Measurements from ENCODE around the gene VSTM2B. TPM values are rescaled to one million over a fixed set of nuclear protein-coding genes. Genes with fewer than 3 reads are reported as not detected.

The VSTM2B gene
- total and polyA plus RNA-seq, 4 donors: not detected

GRCh38 chr19:29528350-29528945 is 2.7 kb downstream of the VSTM2B start:
- no peak overlapping the region for H3K9ac ChIP-seq (ENCODE audit: low read depth in 1 of 2, low read length in 2 of 2)
- no peak for TF ChIP-seq GABPA (IDR thresholded peaks at IDR 0.05 in 1 of 2, conservative IDR thresholded peaks at IDR 0.05 in 1 of 2)
- no peak for TF ChIP-seq FOXA1 (IDR thresholded peaks at IDR 0.05)
- no peak for TF ChIP-seq EGR1 (IDR thresholded peaks at IDR 0.05; ENCODE audit: low read depth in 2 of 2)
- TF ChIP-seq HNF4G (IDR thresholded peaks at IDR 0.05): no peak
- peak; percentile 37 for TF ChIP-seq CTCF (IDR thresholded peaks at IDR 0.05; ENCODE audit: low read depth, low read length, missing input control)
- peak; percentile 60 to 67 for TF ChIP-seq RAD21 (IDR thresholded peaks at IDR 0.05)
- H3K9me3 ChIP-seq (ENCODE audit: control insufficient read depth in 4 of 4, low read length in 3 of 4): no peaks in the 10 kb centered on the region
- peak; percentile 61 for DNase-seq (ENCODE audit: low spot score)
- H3K27me3 ChIP-seq (ENCODE audit: control insufficient read depth in 4 of 4, insufficient read depth in 4 of 4, low read length in 3 of 4): peaks cover 8 to 13% (median 10%) of the 10 kb centered on the region in 4 donors
- H3K4me1 ChIP-seq (ENCODE audit: control insufficient read depth in 4 of 4, insufficient read depth in 4 of 4, low read length in 3 of 4): peaks cover 4 to 26% (median 5%) of the 10 kb centered on the region in 4 donors
- WGBS: 2% methylated on average over 57 of the region's 57 CpGs
- H3K4me3 ChIP-seq (ENCODE audit: low read depth in 1 of 3, low read length in 3 of 3): peak overlapping the region in 1 of 3 donors; percentile 14
- no peaks in the 10 kb centered on the region for H3K36me3 ChIP-seq (ENCODE audit: control insufficient read depth in 4 of 4, insufficient read depth in 3 of 4, low read depth in 1 of 4, low read length in 3 of 4)
- H3K27ac ChIP-seq (ENCODE audit: low read depth in 1 of 2, low read length in 2 of 2): no peak overlapping the region

- Histone ChIP-seq H3K4me1 (ENCODE audit: control insufficient read depth in 4 of 4, insufficient read depth in 4 of 4, low read length in 3 of 4) (peaks cover 4 to 26% (median 5%) of the 10 kb centered on the region in 4 donors), H3K9ac (ENCODE audit: low read depth in 1 of 2, low read length in 2 of 2) (no peak overlapping the region), H3K4me3 (ENCODE audit: low read depth in 1 of 3, low read length in 3 of 3) (no peak overlapping the region), H3K9me3 (ENCODE audit: control insufficient read depth in 4 of 4, low read length in 3 of 4) (no peaks in the 10 kb centered on the region), H3K27me3 (ENCODE audit: control insufficient read depth in 4 of 4, insufficient read depth in 4 of 4, low read length in 3 of 4) (peaks cover 8 to 13% (median 10%) of the 10 kb centered on the region in 4 donors), H3K27ac (ENCODE audit: low read depth in 1 of 2, low read length in 2 of 2) (no peak overlapping the region), H3K36me3 (ENCODE audit: control insufficient read depth in 4 of 4, insufficient read depth in 3 of 4, low read depth in 1 of 4, low read length in 3 of 4) (no peaks in the 10 kb centered on the region)
- 4% methylated on average over 39 of the region's 39 CpGs for WGBS
- DNase-seq (ENCODE audit: low spot score): no peak
- TF ChIP-seq EGR1 (IDR thresholded peaks at IDR 0.05; ENCODE audit: low read depth in 2 of 2): no peak
- TF ChIP-seq, protein P1, sequence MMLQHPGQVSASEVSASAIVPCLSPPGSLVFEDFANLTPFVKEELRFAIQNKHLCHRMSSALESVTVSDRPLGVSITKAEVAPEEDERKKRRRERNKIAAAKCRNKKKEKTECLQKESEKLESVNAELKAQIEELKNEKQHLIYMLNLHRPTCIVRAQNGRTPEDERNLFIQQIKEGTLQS (IDR thresholded peaks at IDR 0.05): no peak
- TF ChIP-seq HNF4A (conservative IDR thresholded peaks at IDR 0.05): no peak
- no peak for TF ChIP-seq RXRA (IDR thresholded peaks at IDR 0.05)
- TF ChIP-seq MAX (IDR thresholded peaks at IDR 0.05): no peak
- no peak for TF ChIP-seq NR2F2 (IDR thresholded peaks at IDR 0.05)
- no peak for TF ChIP-seq FOXA2 (IDR thresholded peaks at IDR 0.05)
- TF ChIP-seq YY1 (IDR thresholded peaks at IDR 0.05): no peak
- TF ChIP-seq FOXA1 (IDR thresholded peaks at IDR 0.05): no peak
- no peak for TF ChIP-seq TAF1 (conservative IDR thresholded peaks at IDR 0.05)
- TF ChIP-seq REST (IDR thresholded peaks at IDR 0.05): no peak
- TF ChIP-seq CTCF (IDR thresholded peaks at IDR 0.05; ENCODE audit: low read depth, low read length, missing input control): no peak
- no peak for TF ChIP-seq RAD21 (IDR thresholded peaks at IDR 0.05)
- no peak for TF ChIP-seq GABPA (IDR thresholded peaks at IDR 0.05 in 1 of 2, conservative IDR thresholded peaks at IDR 0.05 in 1 of 2)
- TF ChIP-seq HNF4G (IDR thresholded peaks at IDR 0.05): no peak
- no peak for TF ChIP-seq JUND (IDR thresholded peaks at IDR 0.05)
- TF ChIP-seq SP1 (IDR thresholded peaks at IDR 0.05): no peak
- TF ChIP-seq, protein P2, sequence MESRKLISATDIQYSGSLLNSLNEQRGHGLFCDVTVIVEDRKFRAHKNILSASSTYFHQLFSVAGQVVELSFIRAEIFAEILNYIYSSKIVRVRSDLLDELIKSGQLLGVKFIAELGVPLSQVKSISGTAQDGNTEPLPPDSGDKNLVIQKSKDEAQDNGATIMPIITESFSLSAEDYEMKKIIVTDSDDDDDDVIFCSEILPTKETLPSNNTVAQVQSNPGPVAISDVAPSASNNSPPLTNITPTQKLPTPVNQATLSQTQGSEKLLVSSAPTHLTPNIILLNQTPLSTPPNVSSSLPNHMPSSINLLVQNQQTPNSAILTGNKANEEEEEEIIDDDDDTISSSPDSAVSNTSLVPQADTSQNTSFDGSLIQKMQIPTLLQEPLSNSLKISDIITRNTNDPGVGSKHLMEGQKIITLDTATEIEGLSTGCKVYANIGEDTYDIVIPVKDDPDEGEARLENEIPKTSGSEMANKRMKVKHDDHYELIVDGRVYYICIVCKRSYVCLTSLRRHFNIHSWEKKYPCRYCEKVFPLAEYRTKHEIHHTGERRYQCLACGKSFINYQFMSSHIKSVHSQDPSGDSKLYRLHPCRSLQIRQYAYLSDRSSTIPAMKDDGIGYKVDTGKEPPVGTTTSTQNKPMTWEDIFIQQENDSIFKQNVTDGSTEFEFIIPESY (IDR thresholded peaks at IDR 0.05): no peak
These were observed 3.3 kb downstream of the VSTM2B start for GRCh38 chr19:29528946-29529645.
